ENCODE results near the gene IQCH. TPM values are rescaled to one million over a fixed set of nuclear protein-coding genes. Genes with fewer than 3 reads are reported as not detected.
"Not testable (repeated sequence)": the region's sequence is repeated elsewhere in the genome, so short reads cannot be mapped to it uniquely, and the experiment has no call there.

The IQCH gene
- total RNA-seq, 3 donors from 2014 or later (not counting 1 experiment from before 2014, with no cell fraction given) = 0.78 to 1.4 (median 0.86) TPM

GRCh38 chr15:67359431-67360079 lies 105.0 kb downstream of the IQCH start:
- Mint-ChIP-seq H3K9me3 (no peaks in the 10 kb centered on the region), H3K27ac (no peak overlapping the region), H3K4me3 (no peak overlapping the region), H3K4me1 (no peaks in the 10 kb centered on the region), H3K36me3 (no peaks in the 10 kb centered on the region), H3K27me3 (ENCODE audit: low read depth in 2 of 2) (peaks cover 0 to 7% of the 10 kb centered on the region in 2 donors)
- Histone ChIP-seq H3K27me3 (ENCODE audit: control insufficient read depth, insufficient read depth, low read length) (no peaks in the 10 kb centered on the region), H3K9me3 (ENCODE audit: control insufficient read depth, insufficient read depth, low read length) (no peaks in the 10 kb centered on the region), H3K27ac (ENCODE audit: low read length) (no peak overlapping the region), H3K4me3 (ENCODE audit: low read length) (no peak overlapping the region), H3K4me1 (ENCODE audit: control insufficient read depth, insufficient read depth, low read length) (no peaks in the 10 kb centered on the region), H3K36me3 (ENCODE audit: control insufficient read depth, insufficient read depth, low read length) (no peaks in the 10 kb centered on the region)
- DNase-seq (no peak), ATAC-seq (no peak)
- intact Hi-C loops (cut with micrococcal nuclease) = no loop called here
- WGBS (ENCODE audit: insufficient coverage) = 72% methylated on average over 7 of the region's 8 CpGs
- TF ChIP-seq CTCF (IDR thresholded peaks at IDR 0.05) = no peak

GRCh38 chr15:67361100-67361499 lies 106.5 kb downstream of the IQCH start:
- Mint-ChIP-seq H3K4me3 (no peak overlapping the region), H3K4me1 (no peaks in the 10 kb centered on the region), H3K27me3 (ENCODE audit: low read depth in 2 of 2) (peaks cover 0 to 7% of the 10 kb centered on the region in 2 donors), H3K27ac (no peak overlapping the region), H3K9me3 (no peaks in the 10 kb centered on the region), H3K36me3 (no peaks in the 10 kb centered on the region)
- WGBS (ENCODE audit: insufficient coverage) = 95% methylated on average over 2 of the region's 2 CpGs
- no peaks in the 10 kb centered on the region for H3K4me1 ChIP-seq (ENCODE audit: control insufficient read depth, insufficient read depth, low read length)
- no peak overlapping the region for H3K27ac ChIP-seq (ENCODE audit: low read length)
- intact Hi-C loops (cut with micrococcal nuclease) = no loop called here
- ATAC-seq = no peak
- no peaks in the 10 kb centered on the region for H3K9me3 ChIP-seq (ENCODE audit: control insufficient read depth, insufficient read depth, low read length)
- TF ChIP-seq CTCF (IDR thresholded peaks at IDR 0.05) = no peak
- H3K4me3 ChIP-seq (ENCODE audit: low read length) = no peak overlapping the region
- no peaks in the 10 kb centered on the region for H3K36me3 ChIP-seq (ENCODE audit: control insufficient read depth, insufficient read depth, low read length)
- no peaks in the 10 kb centered on the region for H3K27me3 ChIP-seq (ENCODE audit: control insufficient read depth, insufficient read depth, low read length)
- DNase-seq = no peak

GRCh38 chr15:67363712-67364111 lies 109.1 kb downstream of the IQCH start:
- H3K4me3 ChIP-seq (ENCODE audit: low read length); H3K4me1 Mint-ChIP-seq; H3K27ac ChIP-seq (ENCODE audit: low read length); H3K9me3 Mint-ChIP-seq; H3K27me3 ChIP-seq (ENCODE audit: control insufficient read depth, insufficient read depth, low read length); H3K4me1 ChIP-seq (ENCODE audit: control insufficient read depth, insufficient read depth, low read length); DNase-seq; H3K36me3 ChIP-seq (ENCODE audit: control insufficient read depth, insufficient read depth, low read length); H3K9me3 ChIP-seq (ENCODE audit: control insufficient read depth, insufficient read depth, low read length); H3K4me3 Mint-ChIP-seq; H3K27me3 Mint-ChIP-seq (ENCODE audit: low read depth in 2 of 2); intact Hi-C loops (cut with micrococcal nuclease); ATAC-seq; H3K36me3 Mint-ChIP-seq; H3K27ac Mint-ChIP-seq: not testable (repeated sequence)
- WGBS (ENCODE audit: insufficient coverage) = no CpG with 5 or more reads among the region's 1 CpG

GRCh38 chr15:67365994-67366393 lies 111.4 kb downstream of the IQCH start:
- no peak for TF ChIP-seq CTCF (IDR thresholded peaks at IDR 0.05)
- Histone ChIP-seq H3K27me3 (ENCODE audit: control insufficient read depth, insufficient read depth, low read length) (no peaks in the 10 kb centered on the region), H3K9me3 (ENCODE audit: control insufficient read depth, insufficient read depth, low read length) (no peaks in the 10 kb centered on the region), H3K36me3 (ENCODE audit: control insufficient read depth, insufficient read depth, low read length) (no peaks in the 10 kb centered on the region), H3K27ac (ENCODE audit: low read length) (no peak overlapping the region), H3K4me3 (ENCODE audit: low read length) (no peak overlapping the region), H3K4me1 (ENCODE audit: control insufficient read depth, insufficient read depth, low read length) (no peaks in the 10 kb centered on the region)
- intact Hi-C loops (cut with micrococcal nuclease) = no loop called here
- H3K4me1 Mint-ChIP-seq = no peaks in the 10 kb centered on the region
- H3K36me3 Mint-ChIP-seq = no peaks in the 10 kb centered on the region
- peaks cover 3 to 18% of the 10 kb centered on the region in 2 donors for H3K27me3 Mint-ChIP-seq (ENCODE audit: low read depth in 2 of 2)
- no peak for DNase-seq
- no peak for ATAC-seq
- no peaks in the 10 kb centered on the region for H3K9me3 Mint-ChIP-seq
- no peak overlapping the region for H3K27ac Mint-ChIP-seq
- 73% methylated on average over 1 of the region's 2 CpGs for WGBS (ENCODE audit: insufficient coverage)
- H3K4me3 Mint-ChIP-seq = no peak overlapping the region
